Islet of Langerhans (tissue), 1 donor: Measurements from ENCODE around the gene USF2.

Source experiments
- FAIRE-seq: peaks from one replicate; lab custom pipeline; 2011; peaks lifted over from hg19 to GRCh38; lab: Jason Lieb, UNC

The USF2 gene

DNA sequence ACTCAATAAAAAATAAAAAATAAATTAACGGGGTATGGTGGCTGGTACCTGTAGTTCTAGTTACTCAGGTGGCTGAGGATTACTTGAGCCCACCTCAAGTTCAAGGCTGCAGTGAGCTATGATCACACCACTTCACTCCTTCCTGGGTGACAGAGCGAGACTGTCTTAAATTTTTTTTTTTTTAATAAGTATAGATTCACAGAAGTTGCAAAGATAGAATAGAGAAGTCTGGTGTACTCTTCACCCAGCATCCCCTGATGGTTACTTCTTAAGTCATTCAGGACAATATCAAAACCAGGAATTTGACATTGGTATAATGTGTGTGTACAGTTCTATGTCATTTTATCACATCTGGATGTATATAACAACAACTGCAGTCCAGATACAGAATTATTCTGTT lies 52.5 kb downstream of the USF2 start:
- no peak for FAIRE-seq

DNA sequence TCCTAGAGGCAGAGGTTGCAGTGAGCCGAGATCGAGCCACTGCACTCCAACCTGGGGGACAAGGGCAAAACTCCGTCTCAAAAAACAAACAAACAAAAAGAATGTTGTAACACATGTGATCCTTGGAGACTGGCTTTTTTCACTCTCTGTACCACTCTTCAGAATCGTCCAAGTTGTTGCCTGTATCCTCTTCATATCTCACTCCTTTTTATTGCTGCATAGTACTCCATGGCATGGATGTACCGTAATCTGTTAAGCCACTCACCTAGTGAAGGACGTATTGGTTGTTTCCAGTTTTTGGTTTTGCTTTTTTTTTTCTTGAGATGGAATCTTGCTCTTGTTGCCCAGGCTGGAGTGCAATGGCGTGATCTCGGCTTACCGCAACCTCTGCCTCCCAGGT lies 53.3 kb downstream of the USF2 start:
- FAIRE-seq: no peak

DNA sequence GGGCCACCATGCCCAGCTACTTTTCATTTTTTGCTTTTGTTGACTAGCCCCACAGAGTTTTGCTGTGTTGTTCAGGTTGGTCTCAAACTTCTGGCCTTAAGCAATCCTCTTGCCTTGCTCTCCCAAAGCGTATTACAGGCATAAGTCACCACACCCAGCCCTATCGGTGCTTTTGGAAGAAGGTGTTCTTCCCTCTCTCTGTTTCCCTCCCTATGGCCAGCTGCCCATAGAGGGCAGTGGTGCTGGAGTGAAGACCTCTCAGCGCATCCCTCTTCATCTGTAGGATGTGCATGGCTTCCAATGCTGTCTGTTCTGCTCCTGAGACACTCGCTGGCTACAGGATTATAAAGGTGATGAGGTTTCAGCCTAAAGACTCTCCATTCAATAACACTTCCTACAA lies 58.9 kb downstream of the USF2 start:
- no peak for FAIRE-seq

DNA sequence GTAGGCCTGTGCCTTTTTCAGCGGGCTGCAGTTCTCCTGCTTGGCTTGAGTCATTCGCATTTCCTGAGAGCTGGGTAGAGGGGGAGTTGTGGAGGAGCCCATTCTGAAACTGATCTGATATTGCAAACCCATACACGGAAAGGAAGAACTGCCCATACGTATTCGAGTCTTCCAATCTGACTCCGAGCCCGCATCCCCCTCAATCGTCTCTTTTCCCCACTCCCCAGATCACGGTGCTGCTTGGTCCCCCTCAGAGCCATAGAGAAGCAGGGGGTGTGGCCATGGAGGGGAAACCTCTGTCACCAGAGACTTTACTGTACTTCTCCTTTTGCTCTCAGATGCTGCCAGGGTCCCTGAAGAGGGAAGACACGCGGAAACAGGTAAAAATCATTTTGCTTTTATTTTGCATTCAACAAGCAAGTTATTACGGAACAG lies 60.1 kb downstream of the USF2 start, which contains the start of gene CD22:
Gene CD22 (plus strand): TSS at position 337 of the 435 bp plus-strand sequence. CDS start 2,854 bp downstream, outside the sequence.
- no peak for FAIRE-seq

- FAIRE-seq: no peak
Measured at GRCh38 chr19:35329323-35329722, 60.6 kb downstream of the USF2 start.
